H1 (cell line): ENCODE measurements around the gene FLT3. TPM values are rescaled to one million over a fixed set of nuclear protein-coding genes. Genes with fewer than 3 reads are reported as not detected.

Source experiments
- CTCF ChIA-PET: fragments of 300-600 bp; sonication (Branson Sonifier 250); formaldehyde crosslinking; loops from one replicate; lab custom pipeline; 2021; ENCODE audit not compliant: partially characterized antibody; lab: Charles Lee
- POLR2A ChIA-PET: fragments of 300-600 bp; sonication (Branson Sonifier 250); formaldehyde crosslinking; loops from one replicate; lab custom pipeline; 2021; ENCODE audit warnings: inconsistent platforms; ENCODE audit not compliant: partially characterized antibody; lab: Charles Lee
- DNase-seq, 2 experiments: peaks; one replicate each; pipeline versions ENCODE4 v3.0.0 to v3.0.0-alpha.2; 2010 to 2022; ENCODE audit warnings: low spot score in 2 of 2, low read depth in 1 of 2, mixed read lengths in 1 of 2
- FAIRE-seq: peaks from 2 replicates; lab custom pipeline; 2011; peaks lifted over from hg19 to GRCh38; lab: Jason Lieb, UNC
- H2AFZ ChIP-seq: 2 replicates; pipeline ENCODE4 v1.8.1; 2012; ENCODE audit warnings: low read length, inconsistent platforms
- H2AK5ac ChIP-seq: 2 replicates; pipeline ENCODE4 v1.6.1; 2013; ENCODE audit warnings: low read depth, low read length
- H2BK120ac ChIP-seq: replicated peaks from 2 replicates; pipeline ENCODE3; 2013; ENCODE audit warnings: low read depth, low read length, inconsistent platforms
- H2BK12ac ChIP-seq: 2 replicates; pipeline ENCODE4 v1.6.1; 2013; ENCODE audit warnings: low read depth, low read length
- H2BK15ac ChIP-seq: 2 replicates; pipeline ENCODE4 v1.6.1; 2013; ENCODE audit warnings: low read length
- H2BK20ac ChIP-seq: 2 replicates; pipeline ENCODE4 v1.6.1; 2013; ENCODE audit warnings: low read length
- H2BK5ac ChIP-seq: 2 replicates; pipeline ENCODE4 v1.6.1; 2013; ENCODE audit warnings: low read depth, low read length
- H3K14ac ChIP-seq: 2 replicates; pipeline ENCODE4 v1.6.1; 2013; ENCODE audit warnings: inconsistent platforms; ENCODE audit not compliant: insufficient read length
- H3K18ac ChIP-seq: 2 replicates; pipeline ENCODE4 v1.6.1; 2013; ENCODE audit warnings: low read length; ENCODE audit errors: extremely low read depth
- H3K23ac ChIP-seq: 2 replicates; pipeline ENCODE4 v1.6.1; 2013; ENCODE audit warnings: inconsistent platforms; ENCODE audit not compliant: insufficient read length
- H3K23me2 ChIP-seq: 2 replicates; pipeline ENCODE4 v1.6.1; 2013; ENCODE audit warnings: low read depth, low read length
- H3K27ac ChIP-seq: 2 replicates; pipeline ENCODE4 v1.6.1; 2011; ENCODE audit warnings: low read depth, low read length, inconsistent platforms
- H3K27me3 ChIP-seq, 4 experiments: replicated peaks in 1 of 4; 1 replicate in 1 of 4; 2 replicates in 3 of 4; pipeline versions ENCODE4 v1.6.1 to v1.8.1; 2011 to 2013; ENCODE audit warnings: low read length in 3 of 4, mild to moderate bottlenecking in 3 of 4, inconsistent platforms in 2 of 4, mixed read lengths in 2 of 4, moderate library complexity in 1 of 4; ENCODE audit not compliant: control insufficient read depth in 3 of 4, insufficient read depth in 3 of 4; ENCODE audit errors: extremely low read depth in 1 of 4
- H3K36me3 ChIP-seq, 4 experiments: 2 replicates each; pipeline versions ENCODE4 v1.6.1 to v1.8.1; 2011 to 2013; ENCODE audit warnings: mild to moderate bottlenecking in 4 of 4, low read length in 3 of 4, moderate library complexity in 2 of 4, control low read depth in 1 of 4, inconsistent platforms in 1 of 4; ENCODE audit not compliant: insufficient read depth in 4 of 4, control insufficient read depth in 2 of 4
- H3K4ac ChIP-seq: replicated peaks from 2 replicates; pipeline ENCODE3; 2013; ENCODE audit warnings: low read length, low read depth, mixed read lengths, inconsistent platforms; ENCODE audit not compliant: insufficient read length
- H3K4me1 ChIP-seq, 4 experiments: replicated peaks in 1 of 4; 1 replicate in 1 of 4; 2 replicates in 3 of 4; pipeline versions ENCODE4 v1.6.1 to v1.8.1; 2011 to 2013; ENCODE audit warnings: low read length in 3 of 4, inconsistent platforms in 2 of 4, mixed read lengths in 1 of 4; ENCODE audit not compliant: insufficient read depth in 4 of 4, control insufficient read depth in 3 of 4
- H3K4me2 ChIP-seq, 2 experiments: 2 replicates each; pipeline versions ENCODE4 v1.6.1 to v1.8.1; 2011 to 2013; ENCODE audit warnings: low read depth in 2 of 2, low read length in 2 of 2, control low read depth in 1 of 2, inconsistent platforms in 1 of 2, mild to moderate bottlenecking in 1 of 2; ENCODE audit not compliant: insufficient read depth in 1 of 2
- H3K4me3 ChIP-seq, 4 experiments: fragments of 200-600, 300-600 bp in 1 of 4; sonication (generic), shearing (Covaris generic), sonication (Bioruptor Twin) in 1 of 4; 2 replicates each; pipeline versions ENCODE4 v1.5.1 to v1.8.1; 2011 to 2016; ENCODE audit warnings: low read length in 4 of 4, low read depth in 3 of 4, control low read depth in 2 of 4, inconsistent platforms in 2 of 4, mild to moderate bottlenecking in 2 of 4, mixed read lengths in 1 of 4, moderate library complexity in 1 of 4; ENCODE audit not compliant: insufficient read depth in 2 of 4; ENCODE audit errors: extremely low read depth in 1 of 4
- H3K56ac ChIP-seq: replicated peaks from 2 replicates; pipeline ENCODE3; 2013; ENCODE audit warnings: low read depth, mild to moderate bottlenecking, mixed read lengths, low read length, inconsistent platforms; ENCODE audit not compliant: insufficient read length
- H3K79me1 ChIP-seq: 2 replicates; pipeline ENCODE4 v1.6.1; 2013; ENCODE audit warnings: low read depth, low read length, control low read depth
- H3K79me2 ChIP-seq, 2 experiments: 2 replicates each; pipeline versions ENCODE4 v1.6.1 to v1.8.1; 2012 to 2013; ENCODE audit warnings: low read length in 2 of 2, mild to moderate bottlenecking in 2 of 2, inconsistent platforms in 1 of 2; ENCODE audit not compliant: insufficient read depth in 2 of 2, control insufficient read depth in 1 of 2
- H3K9ac ChIP-seq, 4 experiments: replicated peaks in 1 of 4; 1 replicate in 1 of 4; 2 replicates in 3 of 4; pipeline versions ENCODE4 v1.6.1 to v1.8.1; 2011 to 2013; ENCODE audit warnings: low read depth in 3 of 4, low read length in 3 of 4, control low read depth in 2 of 4, mild to moderate bottlenecking in 2 of 4, moderate library complexity in 2 of 4, inconsistent platforms in 1 of 4; ENCODE audit errors: extremely low read depth in 1 of 4
- H3K9me3 ChIP-seq, 2 experiments: 2 replicates each; pipeline versions ENCODE4 v1.6.1 to v1.8.1; 2012 to 2013; ENCODE audit warnings: mild to moderate bottlenecking in 2 of 2, moderate library complexity in 2 of 2, control low read depth in 1 of 2, inconsistent platforms in 1 of 2, low read depth in 1 of 2, low read length in 1 of 2, mixed read lengths in 1 of 2; ENCODE audit not compliant: insufficient read depth in 2 of 2
- H4K20me1 ChIP-seq, 2 experiments: replicated peaks in 1 of 2; 2 replicates each; pipeline versions ENCODE3 to v1.8.1; 2011 to 2013; ENCODE audit warnings: inconsistent platforms in 2 of 2, low read length in 2 of 2, mild to moderate bottlenecking in 1 of 2; ENCODE audit not compliant: insufficient read depth in 2 of 2, control insufficient read depth in 1 of 2
- H4K5ac ChIP-seq: 2 replicates; pipeline ENCODE4 v1.6.1; 2013; ENCODE audit warnings: low read length, low read depth, mixed read lengths, inconsistent platforms; ENCODE audit not compliant: insufficient read length
- H4K8ac ChIP-seq: 2 replicates; pipeline ENCODE4 v1.8.0; 2013; ENCODE audit warnings: mild to moderate bottlenecking, moderate library complexity, low read length, inconsistent platforms; ENCODE audit not compliant: insufficient read depth; ENCODE audit errors: extremely low read depth
- H4K91ac ChIP-seq: replicated peaks from 2 replicates; pipeline ENCODE3; 2013; ENCODE audit warnings: low read length, mixed read lengths, inconsistent platforms; ENCODE audit not compliant: insufficient read length
- CTBP2 ChIP-seq: IDR thresholded peaks from 2 replicates; pipeline ENCODE4 v1.7.0; 2011; ENCODE audit warnings: borderline replicate concordance, mild to moderate bottlenecking, moderate library complexity, mixed read lengths, low read length; ENCODE audit not compliant: insufficient read depth, insufficient read length
- CTCF ChIP-seq, 3 experiments: IDR thresholded peaks; 1 replicate in 2 of 3; 2 replicates in 1 of 3; pipeline versions ENCODE4 v1.5.1 to v1.6.1; 2011; ENCODE audit warnings: low read length in 3 of 3, mild to moderate bottlenecking in 3 of 3, inconsistent platforms in 2 of 3, low read depth in 1 of 3, moderate library complexity in 1 of 3; ENCODE audit not compliant: insufficient read depth in 1 of 3; ENCODE audit errors: control extremely low read depth in 1 of 3
- EZH2 ChIP-seq: fragments of 200-600 bp; sonication (generic); IDR thresholded peaks from 2 replicates; pipeline ENCODE4 v1.7.1; 2012; ENCODE audit warnings: low read depth, mild to moderate bottlenecking, moderate library complexity, low read length, inconsistent platforms; ENCODE audit not compliant: severe bottlenecking
- SUZ12 ChIP-seq: fragments of 200-600 bp; sonication (generic); IDR thresholded peaks from 2 replicates; pipeline ENCODE4 v1.6.1; 2012; ENCODE audit warnings: mild to moderate bottlenecking, inconsistent platforms, low read length, moderate library complexity, mixed read lengths
- WGBS, 2 experiments: shearing (Covaris generic) in 1 of 2; methylation state at CpG; one replicate each; pipeline versions ENCODE4 v1.1.6 to v1.1.7; 2013 to 2015; ENCODE audit warnings: low lambda C conversion rate in 2 of 2, mixed read lengths in 2 of 2, inconsistent platforms in 1 of 2, low coverage in 1 of 2, missing lambda C conversion rate in 1 of 2; ENCODE audit not compliant: insufficient replicate concordance in 2 of 2, insufficient coverage in 1 of 2, insufficient read length in 1 of 2; ENCODE audit errors: extremely low coverage in 1 of 2, missing lambda C conversion rate in 1 of 2; 5-methylcytosine and 5-hydroxymethylcytosine counted together
- polyA plus RNA-seq, 7 experiments: library from polyadenylated mRNA; depleted of rRNA in 3 of 7; stranded (reverse) in 5 of 7; unstranded in 2 of 7; fragments of >200 nt in 5 of 7; fragments of 200-250 nt in 2 of 7; gene quantifications; 1 replicate in 5 of 7; 2 replicates in 1 of 7; 4 replicates in 1 of 7; pipeline versions ENCODE4 v1.2.1 to v1.2.3, GENCODE V29; 2011 to 2013; ENCODE audit warnings: missing spikeins in 2 of 7, mixed read lengths in 2 of 7
- total RNA-seq: library from RNA; stranded (reverse); fragmentation: NEBNext Ultra II Directional; extraction: Animal tissue kit (Norgen Biotek cat#: 25700); gene quantifications from 2 replicates; pipeline ENCODE4 v1.2.1, GENCODE V29; 2021

The FLT3 gene
- total and polyA plus RNA-seq, 2 of the 8 experiments (the other 6 are each of a cell fraction or from before 2014, with no cell fraction given): 0.44 to 0.71 TPM

DNA sequence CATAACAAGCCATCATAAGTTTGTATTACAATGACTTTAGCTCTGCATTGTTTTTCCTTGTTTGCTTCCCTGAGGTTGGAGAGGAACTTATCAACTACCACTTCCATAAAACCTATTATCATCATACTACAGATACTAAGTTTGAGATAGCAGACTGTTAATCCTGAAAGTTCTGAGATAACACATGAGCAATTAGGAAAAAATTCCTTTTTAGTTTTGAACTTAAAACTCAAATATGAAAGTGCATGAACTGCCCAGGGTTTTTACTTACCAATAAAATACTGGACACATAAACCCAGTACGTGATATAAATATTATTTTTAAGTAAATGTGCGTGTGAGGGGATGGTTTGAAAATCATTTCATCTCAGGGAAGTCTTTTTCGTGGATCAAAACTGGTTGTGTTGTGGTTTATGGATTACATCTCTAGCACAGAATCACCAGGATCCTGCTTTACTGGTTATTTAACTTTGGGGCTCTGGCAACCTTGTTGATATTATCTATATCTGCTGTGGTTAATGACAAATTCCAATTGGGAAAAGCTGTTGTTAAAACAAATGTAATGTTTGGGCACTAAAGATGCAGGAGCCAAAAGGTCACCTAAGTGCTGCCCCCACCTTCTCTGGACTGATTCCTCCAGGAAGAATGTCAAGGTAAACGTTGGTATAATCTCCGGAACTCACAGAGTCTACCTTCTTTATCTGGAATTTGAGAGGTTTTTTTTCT, 143.6 kb downstream of the FLT3 start:
- peaks cover 2 to 13% (median 6%) of the 10 kb centered on the region in 4 experiments; a peak in 6 of 7 replicates for H3K4me1 ChIP-seq
- no peak overlapping the region for H2BK15ac ChIP-seq
- no peak overlapping the region for H2BK120ac ChIP-seq
- H4K8ac ChIP-seq: no peak overlapping the region
- H2AFZ ChIP-seq: no peak overlapping the region
- no peak overlapping the region for H3K4ac ChIP-seq
- no peak overlapping the region for H4K91ac ChIP-seq
- TF ChIP-seq CTBP2 (no peak), CTCF (IDR thresholded peaks at IDR 0.05; ENCODE audit: control extremely low read depth in 1 of 3, insufficient read depth in 1 of 3, low read depth in 1 of 3, low read length in 3 of 3) (no peak), EZH2 (peak; percentile 53), SUZ12 (peak; percentile 23)
- no peak overlapping the region for H2BK12ac ChIP-seq
- H2BK5ac ChIP-seq: no peak overlapping the region
- H2BK20ac ChIP-seq: no peak overlapping the region
- no peak overlapping the region for H3K4me3 ChIP-seq
- H4K5ac ChIP-seq: no peak overlapping the region
- H3K9me3 ChIP-seq: no peaks in the 10 kb centered on the region; a peak in 1 of 4 replicates
- H3K14ac ChIP-seq: no peak overlapping the region
- peaks cover 8 to 17% of the 10 kb centered on the region in 2 experiments for H4K20me1 ChIP-seq
- ChIA-PET POLR2A (no interaction called here), CTCF (interaction anchor here (1.1 to 8.6 kb wide), 7 partner anchors 9 to 159 kb away, joined by 3 to 150 read pairs (median 4); partner anchors contain the start of gene CDX2)
- H3K56ac ChIP-seq: no peak overlapping the region
- H3K23me2 ChIP-seq: peaks cover 5% of the 10 kb centered on the region; the same call in 1 of the 2 replicates
- H3K4me2 ChIP-seq: no peak overlapping the region
- H2AK5ac ChIP-seq: no peak overlapping the region
- no peak overlapping the region for H3K18ac ChIP-seq
- no peaks in the 10 kb centered on the region; a peak in 1 of 8 replicates for H3K36me3 ChIP-seq
- WGBS, 2 experiments: 30% methylated on average over 5 of the region's 5 CpGs; no CpG with 5 or more reads in 1 of the 2 experiments
- no peak overlapping the region for H3K23ac ChIP-seq
- FAIRE-seq (no peak), DNase-seq (no peak)
- no peaks in the 10 kb centered on the region for H3K79me2 ChIP-seq
- H3K9ac ChIP-seq: no peak overlapping the region
- no peaks in the 10 kb centered on the region for H3K79me1 ChIP-seq
- H3K27ac ChIP-seq: no peak overlapping the region
- H3K27me3 ChIP-seq: peaks cover 82 to 99% (median 93%) of the 10 kb centered on the region in 4 experiments
